Loucy (cell line): ENCODE data around the gene KRT14.
"Not testable (repeated sequence)": the region's sequence is repeated elsewhere in the genome, so short reads cannot be mapped to it uniquely, and the experiment has no call there.

Experiments used
- H2AFZ ChIP-seq: fragments of 200-600 bp; sonication (generic); 2 replicates; pipeline ENCODE4 v1.6.0; 2016; ENCODE audit warnings: antibody characterized with exemption, mild to moderate bottlenecking, low read length, moderate library complexity
- H3F3A ChIP-seq: fragments of 200-600 bp; 2 replicates; pipeline ENCODE4 v1.6.0; 2016; ENCODE audit warnings: antibody characterized with exemption, low read depth, mild to moderate bottlenecking
- H3K27me3 ChIP-seq: fragments of 200-600 bp; sonication (generic); 2 replicates; pipeline ENCODE4 v1.6.1; 2014; ENCODE audit warnings: low read length, mild to moderate bottlenecking; ENCODE audit not compliant: insufficient read depth, poor library complexity, severe bottlenecking
- H3K36me3 ChIP-seq: fragments of 200-600 bp; sonication (generic); 2 replicates; pipeline ENCODE4 v1.6.1; 2016; ENCODE audit warnings: low read length; ENCODE audit not compliant: insufficient read depth
- H3K4me1 ChIP-seq: fragments of 200-600 bp; sonication (generic); 2 replicates; pipeline ENCODE4 v1.5.1; 2014; ENCODE audit warnings: low read length, mild to moderate bottlenecking; ENCODE audit not compliant: insufficient read depth, poor library complexity, severe bottlenecking
- H3K4me2 ChIP-seq: fragments of 200-600 bp; sonication (generic); 2 replicates; pipeline ENCODE4 v1.6.0; 2014; ENCODE audit warnings: antibody characterized with exemption, low read length, low read depth, mild to moderate bottlenecking; ENCODE audit not compliant: poor library complexity, severe bottlenecking
- H3K4me3 ChIP-seq: fragments of 200-600 bp; sonication (generic); 2 replicates; pipeline ENCODE4 v1.5.1; 2014; ENCODE audit warnings: low read length, mild to moderate bottlenecking, mixed read lengths; ENCODE audit not compliant: poor library complexity, severe bottlenecking
- H3K79me2 ChIP-seq: fragments of 200-600 bp; sonication (generic); 2 replicates; pipeline ENCODE4 v1.6.1; 2014; ENCODE audit warnings: low read length; ENCODE audit not compliant: insufficient read depth
- H3K9ac ChIP-seq: fragments of 200-600 bp; sonication (generic); 2 replicates; pipeline ENCODE4 v1.6.0; 2014; ENCODE audit warnings: mild to moderate bottlenecking, low read depth, low read length, moderate library complexity; ENCODE audit not compliant: poor library complexity, severe bottlenecking
- H3K9me2 ChIP-seq: fragments of 200-600 bp; sonication (generic); replicated peaks from 2 replicates; pipeline ENCODE4 v1.6.1; 2016; ENCODE audit warnings: low read depth, low read length, mixed read lengths
- H3K9me3 ChIP-seq: fragments of 200-600 bp; sonication (generic); 2 replicates; pipeline ENCODE4 v1.6.1; 2014; ENCODE audit warnings: mild to moderate bottlenecking, antibody characterized with exemption, low read length, low read depth; ENCODE audit not compliant: insufficient read depth
- H4K20me1 ChIP-seq: fragments of 200-600 bp; sonication (generic); 2 replicates; pipeline ENCODE4 v1.6.0; 2014; ENCODE audit warnings: antibody characterized with exemption, low read length, mild to moderate bottlenecking; ENCODE audit not compliant: insufficient read depth, poor library complexity, severe bottlenecking
- CTCF ChIP-seq: fragments of 200-600 bp; sonication (generic); conservative IDR thresholded peaks from 2 replicates; pipeline ENCODE4 v1.5.1; 2014; ENCODE audit warnings: mild to moderate bottlenecking, antibody characterized with exemption, low read length
- EZH2phosphoT487 ChIP-seq: fragments of 200-600 bp; IDR thresholded peaks from 2 replicates; pipeline ENCODE4 v1.6.1; 2018; ENCODE audit warnings: antibody characterized with exemption, mild to moderate bottlenecking, moderate library complexity, borderline replicate concordance

Gene KRT14

GRCh38 chr17:41631025-41631897 lies 44.6 kb upstream of the KRT14 start:
- Histone ChIP-seq H3K4me3 (no peak overlapping the region), H3F3A (no peaks in the 10 kb centered on the region), H3K9me3 (no peaks in the 10 kb centered on the region), H3K27me3 (no peaks in the 10 kb centered on the region), H4K20me1 (no peaks in the 10 kb centered on the region), H3K79me2 (no peaks in the 10 kb centered on the region), H2AFZ (no peak overlapping the region), H3K4me2 (no peak overlapping the region), H3K9ac (no peak overlapping the region), H3K9me2 (no peaks in the 10 kb centered on the region), H3K36me3 (no peaks in the 10 kb centered on the region), H3K4me1 (no peaks in the 10 kb centered on the region)
- TF ChIP-seq CTCF (no peak), EZH2phosphoT487 (no peak)

- Histone ChIP-seq H3K4me2 (no peak overlapping the region), H3K4me1 (no peaks in the 10 kb centered on the region), H3K4me3 (no peak overlapping the region), H3K9ac (no peak overlapping the region), H2AFZ (no peak overlapping the region), H3K27me3 (no peaks in the 10 kb centered on the region), H3K9me3 (no peaks in the 10 kb centered on the region), H3K9me2 (no peaks in the 10 kb centered on the region), H3K79me2 (no peaks in the 10 kb centered on the region), H3F3A (no peaks in the 10 kb centered on the region), H3K36me3 (no peaks in the 10 kb centered on the region), H4K20me1 (no peaks in the 10 kb centered on the region)
- TF ChIP-seq CTCF (no peak), EZH2phosphoT487 (no peak)
These were observed 43.4 kb upstream of the KRT14 start for GRCh38 chr17:41629826-41630670.

GRCh38 chr17:41629316-41629715 lies 42.6 kb upstream of the KRT14 start:
- H3K9me2 ChIP-seq, result no peaks in the 10 kb centered on the region
- H3K4me3 ChIP-seq, result no peak overlapping the region
- H3K4me1 ChIP-seq, result no peaks in the 10 kb centered on the region
- H4K20me1 ChIP-seq, result no peaks in the 10 kb centered on the region
- TF ChIP-seq CTCF, result no peak
- no peak overlapping the region for H2AFZ ChIP-seq
- H3K79me2 ChIP-seq, result no peaks in the 10 kb centered on the region
- H3K36me3 ChIP-seq, result no peaks in the 10 kb centered on the region
- H3K27me3 ChIP-seq, result no peaks in the 10 kb centered on the region
- H3K4me2 ChIP-seq, result no peak overlapping the region
- no peaks in the 10 kb centered on the region for H3K9me3 ChIP-seq
- H3K9ac ChIP-seq, result no peak overlapping the region
- H3F3A ChIP-seq, result no peaks in the 10 kb centered on the region

- not testable (repeated sequence) for H3K9me3 ChIP-seq, H3K4me2 ChIP-seq
These were observed 42.0 kb upstream of the KRT14 start for GRCh38 chr17:41628621-41629255.

GRCh38 chr17:41628073-41628370 lies 41.3 kb upstream of the KRT14 start:
- H3K9me3 ChIP-seq, H2AFZ ChIP-seq, H3K4me1 ChIP-seq, H3K36me3 ChIP-seq, H3K79me2 ChIP-seq, H3K9me2 ChIP-seq, H4K20me1 ChIP-seq, H3F3A ChIP-seq, H3K27me3 ChIP-seq, H3K4me3 ChIP-seq, H3K9ac ChIP-seq, H3K4me2 ChIP-seq: not testable (repeated sequence)

More at GRCh38 chr17:41628621-41629255, 42.0 kb upstream of the KRT14 start:
- not testable (repeated sequence) for H4K20me1 ChIP-seq, H3K36me3 ChIP-seq, H3K4me3 ChIP-seq, H3K79me2 ChIP-seq, H3K27me3 ChIP-seq, H3K4me1 ChIP-seq, H3F3A ChIP-seq, H2AFZ ChIP-seq, H3K9ac ChIP-seq, H3K9me2 ChIP-seq
